Nephron (organoid): ENCODE results near the gene CNST.
"Not testable (repeated sequence)": the region's sequence is repeated elsewhere in the genome, so short reads cannot be mapped to it uniquely, and the experiment has no call there.

ENCODE experiments used
- H3K27ac Mint-ChIP-seq, 3 experiments: 2 replicates each; pipeline ENCODE4 v1.8.0; 2020; ENCODE audit warnings: mixed read lengths in 3 of 3, mild to moderate bottlenecking in 2 of 3, moderate library complexity in 1 of 3
- H3K27me3 Mint-ChIP-seq: 2 replicates; pipeline ENCODE4 v1.8.0; 2021; ENCODE audit warnings: low read depth, mild to moderate bottlenecking, moderate library complexity, mixed read lengths
- H3K36me3 Mint-ChIP-seq: 2 replicates; pipeline ENCODE4 v1.8.0; 2020; ENCODE audit warnings: low read depth, mixed read lengths
- H3K4me1 Mint-ChIP-seq: 2 replicates; pipeline ENCODE4 v1.8.0; 2020; ENCODE audit warnings: mixed read lengths
- H3K4me3 Mint-ChIP-seq, 3 experiments: 2 replicates each; pipeline ENCODE4 v1.8.0; 2020; ENCODE audit warnings: mild to moderate bottlenecking in 3 of 3, mixed read lengths in 3 of 3, moderate library complexity in 2 of 3
- H3K9me3 Mint-ChIP-seq: 2 replicates; pipeline ENCODE4 v1.8.0; 2020; ENCODE audit warnings: mixed read lengths
- CTCF ChIP-seq, 3 experiments: fragments of 200-600 bp; sonication (generic); IDR thresholded peaks; one replicate each; pipeline ENCODE4 v1.5.0; 2021; ENCODE audit warnings: antibody characterized with exemption in 3 of 3; ENCODE audit not compliant: unreplicated experiment in 3 of 3

The CNST gene

GRCh38 chr1:246709196-246709595 is 142.9 kb downstream of the CNST start:
- no peak overlapping the region for H3K4me3 Mint-ChIP-seq
- no peak overlapping the region for H3K27ac Mint-ChIP-seq
- H3K4me1 Mint-ChIP-seq, result no peaks in the 10 kb centered on the region
- TF ChIP-seq CTCF (IDR thresholded peaks at IDR 0.05; ENCODE audit: unreplicated experiment in 3 of 3), result no peak
- peaks cover 21% of the 10 kb centered on the region for H3K9me3 Mint-ChIP-seq
- H3K36me3 Mint-ChIP-seq, result no peaks in the 10 kb centered on the region
- peaks cover 12% of the 10 kb centered on the region for H3K27me3 Mint-ChIP-seq

- H3K4me1 Mint-ChIP-seq, result no peaks in the 10 kb centered on the region
- H3K9me3 Mint-ChIP-seq, result peaks cover 21% of the 10 kb centered on the region
- no peak overlapping the region for H3K4me3 Mint-ChIP-seq
- no peaks in the 10 kb centered on the region for H3K36me3 Mint-ChIP-seq
- peaks cover 12% of the 10 kb centered on the region for H3K27me3 Mint-ChIP-seq
- no peak overlapping the region for H3K27ac Mint-ChIP-seq
- no peak for TF ChIP-seq CTCF (IDR thresholded peaks at IDR 0.05; ENCODE audit: unreplicated experiment in 3 of 3)
These were observed 143.6 kb downstream of the CNST start for GRCh38 chr1:246709835-246710234.

- no peaks in the 10 kb centered on the region for H3K4me1 Mint-ChIP-seq
- no peak for TF ChIP-seq CTCF (IDR thresholded peaks at IDR 0.05; ENCODE audit: unreplicated experiment in 3 of 3)
- no peak overlapping the region for H3K27ac Mint-ChIP-seq
- H3K27me3 Mint-ChIP-seq, result peaks cover 15% of the 10 kb centered on the region
- no peak overlapping the region for H3K4me3 Mint-ChIP-seq
- no peaks in the 10 kb centered on the region for H3K36me3 Mint-ChIP-seq
- H3K9me3 Mint-ChIP-seq, result peaks cover 27% of the 10 kb centered on the region
These were observed 145.3 kb downstream of the CNST start for GRCh38 chr1:246711548-246712003.

GRCh38 chr1:246712428-246712827 is 146.2 kb downstream of the CNST start:
- H3K27ac Mint-ChIP-seq, H3K4me1 Mint-ChIP-seq, H3K4me3 Mint-ChIP-seq, H3K36me3 Mint-ChIP-seq: not testable (repeated sequence)
- H3K27me3 Mint-ChIP-seq, result peaks cover 13% of the 10 kb centered on the region
- peaks cover 31% of the 10 kb centered on the region for H3K9me3 Mint-ChIP-seq
